PC-3 (cell line): ENCODE data around the gene SMG6. TPM values are rescaled to one million over a fixed set of nuclear protein-coding genes. Genes with fewer than 3 reads are reported as not detected.

ENCODE experiments used
- ATAC-seq: fragments of 200-7000 bp; cut with Tn5 transposase; 2 replicates; pipeline ENCODE4 v1.9.1; 2020; ENCODE audit warnings: mild to moderate bottlenecking, moderate library complexity
- BruUV-seq: library from RNA; stranded (reverse); fragments of 400-500 nt; replicated peaks from 2 replicates; lab custom pipeline; 2021; lab: Mats Ljungman, UMichigan
- CTCF ChIA-PET: fragments of 300-600 bp; sonication (Branson Sonifier 250); formaldehyde crosslinking; loops from one replicate; lab custom pipeline; 2022; ENCODE audit warnings: antibody characterized with exemption; lab: Charles Lee
- POLR2A ChIA-PET: fragments of 300-600 bp; sonication (Branson Sonifier 250); formaldehyde crosslinking; loops from one replicate; lab custom pipeline; 2022; ENCODE audit warnings: antibody characterized with exemption; ENCODE audit not compliant: unreplicated experiment; lab: Charles Lee
- DNase-seq: peaks from one replicate; pipeline ENCODE4 v3.0.0-alpha.2; 2015
- H2AFZ ChIP-seq: fragments of 300-600 bp; sonication (generic); 2 replicates; pipeline ENCODE4 v1.6.0; 2016; ENCODE audit warnings: antibody characterized with exemption, low read length
- H3F3A ChIP-seq: fragments of 300-600 bp; sonication (generic); one replicate; pipeline ENCODE4 v1.6.0; 2017; ENCODE audit warnings: antibody characterized with exemption, low read length, control low read depth, mild to moderate bottlenecking; ENCODE audit not compliant: unreplicated experiment
- H3K27ac ChIP-seq: fragments of 300-600 bp; sonication (generic); 2 replicates; pipeline ENCODE4 v1.5.1; 2016; ENCODE audit warnings: mild to moderate bottlenecking, low read length
- H3K27me3 ChIP-seq: fragments of 300-600 bp; sonication (generic); 2 replicates; pipeline ENCODE4 v1.6.1; 2016; ENCODE audit warnings: low read length, mixed read lengths
- H3K36me3 ChIP-seq: fragments of 300-600 bp; sonication (generic); 2 replicates; pipeline ENCODE4 v1.6.1; 2016; ENCODE audit warnings: low read depth, mixed run types, low read length, mixed read lengths
- H3K4me1 ChIP-seq: fragments of 300-600 bp; sonication (generic); 2 replicates; pipeline ENCODE4 v1.5.1; 2016; ENCODE audit warnings: low read length; ENCODE audit not compliant: insufficient read depth
- H3K4me2 ChIP-seq: fragments of 300-600 bp; sonication (generic); 2 replicates; pipeline ENCODE4 v1.6.0; 2016; ENCODE audit warnings: low read length
- H3K4me3 ChIP-seq: fragments of 300-600 bp; sonication (generic); 2 replicates; pipeline ENCODE4 v1.5.1; 2016; ENCODE audit warnings: mild to moderate bottlenecking, low read length, mixed read lengths
- H3K79me2 ChIP-seq: fragments of 300-600 bp; sonication (generic); 2 replicates; pipeline ENCODE4 v1.6.1; 2017; ENCODE audit warnings: low read length, mixed read lengths
- H3K9ac ChIP-seq: fragments of 300-600 bp; sonication (generic); 2 replicates; pipeline ENCODE4 v1.6.0; 2016; ENCODE audit warnings: mild to moderate bottlenecking, low read length
- H3K9me2 ChIP-seq: fragments of 300-600 bp; sonication (generic); replicated peaks from 2 replicates; pipeline ENCODE4 v1.6.1; 2016; ENCODE audit warnings: mixed run types, low read length, mixed read lengths
- H3K9me3 ChIP-seq: fragments of 300-600 bp; sonication (generic); 2 replicates; pipeline ENCODE4 v1.6.1; 2016; ENCODE audit warnings: low read length, mixed read lengths
- H4K20me1 ChIP-seq: fragments of 300-600 bp; sonication (generic); 2 replicates; pipeline ENCODE4 v1.6.1; 2016; ENCODE audit warnings: low read length, mixed read lengths
- EZH2 ChIP-seq: fragments of 300-600 bp; sonication (generic); IDR thresholded peaks from one replicate; pipeline ENCODE4 v1.6.1; 2017; ENCODE audit warnings: antibody characterized with exemption, mild to moderate bottlenecking, low read length; ENCODE audit not compliant: unreplicated experiment
- EZH2phosphoT487 ChIP-seq: fragments of 300-600 bp; sonication (generic); IDR thresholded peaks from 2 replicates; pipeline ENCODE4 v1.6.1; 2018; ENCODE audit warnings: mild to moderate bottlenecking, antibody characterized with exemption, low read length, borderline replicate concordance
- intact Hi-C: fragments of 100-400 bp; cut with micrococcal nuclease; formaldehyde crosslinking; loops from 2 replicates; pipeline ENCODE4 v1.9.0; 2023
- total RNA-seq: library from RNA; depleted of rRNA; stranded (reverse); fragments of >200 nt; gene quantifications from 2 replicates; pipeline ENCODE4 v1.2.3, GENCODE V29; 2014
- TF ChIP-seq, protein P1 (sequence below): fragments of 300-600 bp; sonication (generic); conservative IDR thresholded peaks from 2 replicates; pipeline ENCODE4 v1.5.1; 2017; ENCODE audit warnings: antibody characterized with exemption, low read depth, mild to moderate bottlenecking, low read length

The SMG6 gene
- total RNA-seq, 1 experiment from 2014 or later, result 13.4 TPM

DNA sequence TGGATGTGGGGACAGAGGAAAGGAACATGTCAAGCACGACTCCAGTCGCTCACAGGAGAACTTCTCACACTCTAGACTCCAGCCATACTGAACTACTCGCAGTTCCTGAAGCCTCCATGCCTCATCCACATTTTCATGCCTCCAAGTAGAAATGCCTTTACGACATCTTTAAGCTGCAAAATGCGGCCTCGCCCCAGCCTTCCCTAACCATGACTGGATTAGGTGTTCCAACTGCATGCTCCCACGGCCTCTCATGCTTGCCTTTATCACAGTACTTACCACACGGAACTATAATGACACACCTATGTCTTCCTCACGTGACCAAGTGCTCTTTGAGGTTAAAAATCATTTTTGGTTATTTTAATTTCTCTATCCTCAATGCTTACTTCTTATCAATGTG lies 23.9 kb downstream of the SMG6 start:
- POLR2A ChIA-PET, result no interaction called here
- no peak for ATAC-seq
- CTCF ChIA-PET, result no interaction called here

DNA sequence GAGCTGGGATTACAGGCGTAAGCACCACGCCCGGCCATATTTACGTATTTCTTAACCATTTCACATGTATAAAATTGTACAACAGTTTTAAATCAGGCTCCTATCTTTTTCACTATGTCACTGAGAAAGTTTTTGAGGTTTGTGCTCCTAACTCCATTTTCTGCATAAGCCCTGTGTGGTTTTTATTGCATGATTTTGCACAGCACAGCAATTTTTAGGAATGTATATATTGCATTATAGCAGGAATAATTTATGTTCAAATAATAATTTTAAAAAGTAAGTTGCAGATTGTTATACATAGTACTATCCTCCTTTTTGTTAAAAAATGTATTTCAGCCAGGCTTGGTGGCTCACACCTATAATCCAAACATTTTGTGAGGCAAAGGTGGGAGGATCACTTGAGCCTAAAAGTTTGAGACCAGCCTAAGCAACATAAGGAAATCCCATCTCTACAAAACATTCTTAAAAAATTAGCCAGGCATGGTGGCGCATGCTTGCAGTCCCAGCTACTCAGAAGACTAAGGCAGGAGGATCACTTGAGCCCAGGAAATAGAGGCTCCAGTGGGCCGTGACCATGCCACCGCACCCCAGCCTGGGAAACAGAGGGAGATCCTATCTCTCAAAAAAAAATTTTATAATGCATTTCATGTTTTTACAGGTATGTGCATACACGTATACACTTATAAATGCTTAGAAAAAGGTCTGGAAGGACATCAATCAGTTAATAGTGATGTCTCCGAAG lies 26.0 kb downstream of the SMG6 start:
- intact Hi-C loops, result no loop called here
- Histone ChIP-seq H3K4me2 (no peak overlapping the region), H3K9me2 (no peaks in the 10 kb centered on the region), H3F3A (no peaks in the 10 kb centered on the region), H3K27ac (no peak overlapping the region), H3K79me2 (no peaks in the 10 kb centered on the region), H3K4me3 (no peak overlapping the region), H3K36me3 (peaks cover 5% of the 10 kb centered on the region; the same call in 1 of the 2 replicates), H3K4me1 (no peaks in the 10 kb centered on the region), H3K9ac (no peak overlapping the region), H4K20me1 (no peaks in the 10 kb centered on the region), H2AFZ (no peak overlapping the region), H3K27me3 (no peaks in the 10 kb centered on the region), H3K9me3 (no peaks in the 10 kb centered on the region)
- POLR2A ChIA-PET, result no interaction called here
- TF ChIP-seq, protein P1, sequence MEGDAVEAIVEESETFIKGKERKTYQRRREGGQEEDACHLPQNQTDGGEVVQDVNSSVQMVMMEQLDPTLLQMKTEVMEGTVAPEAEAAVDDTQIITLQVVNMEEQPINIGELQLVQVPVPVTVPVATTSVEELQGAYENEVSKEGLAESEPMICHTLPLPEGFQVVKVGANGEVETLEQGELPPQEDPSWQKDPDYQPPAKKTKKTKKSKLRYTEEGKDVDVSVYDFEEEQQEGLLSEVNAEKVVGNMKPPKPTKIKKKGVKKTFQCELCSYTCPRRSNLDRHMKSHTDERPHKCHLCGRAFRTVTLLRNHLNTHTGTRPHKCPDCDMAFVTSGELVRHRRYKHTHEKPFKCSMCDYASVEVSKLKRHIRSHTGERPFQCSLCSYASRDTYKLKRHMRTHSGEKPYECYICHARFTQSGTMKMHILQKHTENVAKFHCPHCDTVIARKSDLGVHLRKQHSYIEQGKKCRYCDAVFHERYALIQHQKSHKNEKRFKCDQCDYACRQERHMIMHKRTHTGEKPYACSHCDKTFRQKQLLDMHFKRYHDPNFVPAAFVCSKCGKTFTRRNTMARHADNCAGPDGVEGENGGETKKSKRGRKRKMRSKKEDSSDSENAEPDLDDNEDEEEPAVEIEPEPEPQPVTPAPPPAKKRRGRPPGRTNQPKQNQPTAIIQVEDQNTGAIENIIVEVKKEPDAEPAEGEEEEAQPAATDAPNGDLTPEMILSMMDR, result no peak
- TF ChIP-seq EZH2phosphoT487, result no peak
- TF ChIP-seq EZH2, result no peak
- CTCF ChIA-PET, result no interaction called here
- ATAC-seq, result no peak
- DNase-seq, result no peak
- BruUV-seq, result no TSS peak

More for the DNA sequence above, 23.9 kb downstream of the SMG6 start:
- Histone ChIP-seq H3K4me2 (no peak overlapping the region), H3K36me3 (peaks cover 5% of the 10 kb centered on the region; the same call in 1 of the 2 replicates), H3K27me3 (no peaks in the 10 kb centered on the region), H3K9me3 (no peaks in the 10 kb centered on the region), H2AFZ (no peak overlapping the region), H3K9ac (no peak overlapping the region), H3K27ac (no peak overlapping the region), H3K9me2 (no peaks in the 10 kb centered on the region), H3K79me2 (no peaks in the 10 kb centered on the region), H4K20me1 (no peaks in the 10 kb centered on the region), H3K4me3 (no peak overlapping the region), H3F3A (no peaks in the 10 kb centered on the region), H3K4me1 (no peaks in the 10 kb centered on the region)
- no peak for DNase-seq
- BruUV-seq, result no TSS peak
- TF ChIP-seq, protein P1, result no peak
- TF ChIP-seq EZH2 (no peak), EZH2phosphoT487 (no peak)
- intact Hi-C loops, result no loop called here

DNA sequence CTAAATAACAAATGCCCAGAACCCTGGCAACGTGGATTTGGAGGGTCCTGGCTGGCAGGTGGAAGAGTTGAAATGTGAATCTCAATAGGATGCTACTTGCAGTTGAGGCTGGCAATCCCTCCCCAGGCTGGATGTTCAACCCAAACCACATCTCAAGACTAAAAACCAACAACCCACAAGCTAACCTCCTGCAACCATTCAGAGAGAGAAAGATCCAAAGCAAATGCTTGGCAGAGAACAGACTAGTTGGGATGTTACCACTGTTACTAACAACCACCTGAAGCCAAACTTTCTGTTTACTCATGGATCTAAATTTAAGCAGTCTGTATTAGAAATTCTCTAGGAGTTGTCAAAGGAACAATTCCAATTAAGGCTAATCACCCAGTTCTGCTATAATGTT lies 27.9 kb downstream of the SMG6 start:
- H3K27ac ChIP-seq, result no peak overlapping the region
- no peak overlapping the region for H3K4me3 ChIP-seq
- no peaks in the 10 kb centered on the region for H3K9me2 ChIP-seq
- H3K4me2 ChIP-seq, result no peak overlapping the region
- H3K4me1 ChIP-seq, result no peaks in the 10 kb centered on the region
- no peaks in the 10 kb centered on the region for H3K36me3 ChIP-seq
- H3K27me3 ChIP-seq, result no peaks in the 10 kb centered on the region
- no peak overlapping the region for H2AFZ ChIP-seq
- DNase-seq (no peak), ATAC-seq (no peak)
- TF ChIP-seq, protein P1, result no peak
- TF ChIP-seq EZH2 (no peak), EZH2phosphoT487 (no peak)
- BruUV-seq, result no TSS peak
- no peaks in the 10 kb centered on the region for H4K20me1 ChIP-seq
- H3K9ac ChIP-seq, result no peak overlapping the region
- no peaks in the 10 kb centered on the region for H3K9me3 ChIP-seq
- H3K79me2 ChIP-seq, result no peaks in the 10 kb centered on the region
- POLR2A ChIA-PET, result no interaction called here
- intact Hi-C loops, result no loop called here
- CTCF ChIA-PET, result interaction anchor here (0.6 kb wide), 1 partner anchor 194 kb away, joined by 3 read pairs; no protein-coding TSS in a partner anchor
- H3F3A ChIP-seq, result no peaks in the 10 kb centered on the region
